ENCODE results near the gene JAG1. TPM values are rescaled to one million over a fixed set of nuclear protein-coding genes. Genes with fewer than 3 reads are reported as not detected.

JAG1 gene
- total and polyA plus RNA-seq, 3 donors from 2014 or later, result 17.4 to 30.6 (median 24.7) TPM

- no peaks in the 10 kb centered on the region for H3K9me3 ChIP-seq
- TF ChIP-seq POLR2A (IDR thresholded peaks at IDR 0.05), result no peak
- no peak for TF ChIP-seq CTCF (IDR thresholded peaks at IDR 0.05)
- H3K27me3 ChIP-seq, result no peaks in the 10 kb centered on the region
- H3K27ac ChIP-seq, result peak overlapping the region in 1 of 2 donors; percentile 41
- DNase-seq, result peak; percentile 65
- H3K4me3 ChIP-seq, result no peak overlapping the region
- peaks cover 40% of the 10 kb centered on the region for H3K4me1 ChIP-seq
- H3K36me3 ChIP-seq (ENCODE audit: low read depth, missing control alignments), result no peaks in the 10 kb centered on the region
- 66 to 71% methylated on average over 10 to 15 of the region's 15 CpGs for WGBS, 2 donors
- intact Hi-C loops (cut with DNase I; ENCODE audit: low total_unique reads), result no loop called here
These were observed 22.4 kb downstream of the JAG1 start for GRCh38 chr20:10651227-10651990.

- no peak for DNase-seq
- H3K4me1 ChIP-seq, result peaks cover 31% of the 10 kb centered on the region
- no peaks in the 10 kb centered on the region for H3K9me3 ChIP-seq
- H3K4me3 ChIP-seq, result no peak overlapping the region
- H3K27me3 ChIP-seq, result no peaks in the 10 kb centered on the region
- intact Hi-C loops (cut with DNase I; ENCODE audit: low total_unique reads), result no loop called here
- no peaks in the 10 kb centered on the region for H3K36me3 ChIP-seq (ENCODE audit: low read depth, missing control alignments)
- TF ChIP-seq CTCF (IDR thresholded peaks at IDR 0.05), result no peak
- no peak for TF ChIP-seq POLR2A (IDR thresholded peaks at IDR 0.05)
- no peak overlapping the region for H3K27ac ChIP-seq
- 71 to 81% methylated on average over 3 of the region's 3 CpGs for WGBS, 2 donors
These were observed 24.0 kb downstream of the JAG1 start for GRCh38 chr20:10649797-10650160.

- Histone ChIP-seq H3K9me3 (no peaks in the 10 kb centered on the region), H3K27ac (no peak overlapping the region), H3K4me3 (no peak overlapping the region), H3K36me3 (ENCODE audit: low read depth, missing control alignments) (no peaks in the 10 kb centered on the region), H3K27me3 (no peaks in the 10 kb centered on the region), H3K4me1 (peaks cover 27% of the 10 kb centered on the region)
- TF ChIP-seq POLR2A (IDR thresholded peaks at IDR 0.05) (no peak), CTCF (IDR thresholded peaks at IDR 0.05) (no peak)
- no peak for DNase-seq
- 82 to 84% methylated on average over 8 of the region's 8 CpGs for WGBS, 2 donors
- intact Hi-C loops (cut with DNase I; ENCODE audit: low total_unique reads), result no loop called here
These were observed 24.6 kb downstream of the JAG1 start for GRCh38 chr20:10649080-10649796.

GRCh38 chr20:10648651-10649050 is 25.1 kb downstream of the JAG1 start:
- no peak for DNase-seq
- TF ChIP-seq POLR2A (IDR thresholded peaks at IDR 0.05) (no peak), CTCF (IDR thresholded peaks at IDR 0.05) (no peak)
- Histone ChIP-seq H3K36me3 (ENCODE audit: low read depth, missing control alignments) (no peaks in the 10 kb centered on the region), H3K27ac (no peak overlapping the region), H3K4me3 (no peak overlapping the region), H3K9me3 (no peaks in the 10 kb centered on the region), H3K27me3 (no peaks in the 10 kb centered on the region), H3K4me1 (peaks cover 21% of the 10 kb centered on the region)
- intact Hi-C loops (cut with DNase I; ENCODE audit: low total_unique reads), result no loop called here
- WGBS, 2 donors, result 87 to 90% methylated on average over 8 of the region's 8 CpGs

All from testis (tissue), 3 donors.